Measurements from ENCODE around the gene SLC6A12. TPM values are rescaled to one million over a fixed set of nuclear protein-coding genes. Genes with fewer than 3 reads are reported as not detected.

The SLC6A12 gene
- total RNA-seq, 2 donors from 2014 or later, result 0.16 to 2.5 TPM

GRCh38 chr12:207804-208203 lies 6.2 kb downstream of the SLC6A12 start:
- DNase-seq, result no peak
- Histone ChIP-seq H3K27me3 (peaks cover 12% of the 10 kb centered on the region), H3K27ac (no peak overlapping the region), H3K9me3 (no peaks in the 10 kb centered on the region), H3K36me3 (no peaks in the 10 kb centered on the region), H3K9ac (ENCODE audit: low read depth in 2 of 2, low read length in 2 of 2) (no peak overlapping the region), H3K4me3 (no peak overlapping the region), H3K4me1 (no peaks in the 10 kb centered on the region)
- no peak for TF ChIP-seq CTCF (IDR thresholded peaks at IDR 0.05)
- intact Hi-C loops (cut with DNase I), result no loop called here

- intact Hi-C loops (cut with DNase I), result no loop called here
- Histone ChIP-seq H3K27ac (no peak overlapping the region), H3K27me3 (peaks cover 12% of the 10 kb centered on the region), H3K9me3 (no peaks in the 10 kb centered on the region), H3K4me1 (no peaks in the 10 kb centered on the region), H3K36me3 (no peaks in the 10 kb centered on the region), H3K4me3 (no peak overlapping the region), H3K9ac (ENCODE audit: low read depth in 2 of 2, low read length in 2 of 2) (no peak overlapping the region)
- no peak for TF ChIP-seq CTCF (IDR thresholded peaks at IDR 0.05)
- DNase-seq, result no peak
These were observed 7.1 kb downstream of the SLC6A12 start for GRCh38 chr12:206746-207440.

GRCh38 chr12:205026-205425 lies 8.9 kb downstream of the SLC6A12 start:
- H3K9me3 ChIP-seq, result no peaks in the 10 kb centered on the region
- no peak overlapping the region for H3K27ac ChIP-seq
- H3K27me3 ChIP-seq, result peaks cover 12% of the 10 kb centered on the region
- DNase-seq, result no peak
- intact Hi-C loops (cut with DNase I), result no loop called here
- H3K36me3 ChIP-seq, result no peaks in the 10 kb centered on the region
- no peak overlapping the region for H3K9ac ChIP-seq (ENCODE audit: low read depth in 2 of 2, low read length in 2 of 2)
- H3K4me3 ChIP-seq, result no peak overlapping the region
- H3K4me1 ChIP-seq, result no peaks in the 10 kb centered on the region
- TF ChIP-seq CTCF (IDR thresholded peaks at IDR 0.05), result no peak

GRCh38 chr12:204261-204678 lies 9.7 kb downstream of the SLC6A12 start:
- no peak overlapping the region for H3K4me3 ChIP-seq
- no peak for TF ChIP-seq CTCF (IDR thresholded peaks at IDR 0.05)
- no peak overlapping the region for H3K9ac ChIP-seq (ENCODE audit: low read depth in 2 of 2, low read length in 2 of 2)
- H3K36me3 ChIP-seq, result no peaks in the 10 kb centered on the region
- H3K9me3 ChIP-seq, result no peaks in the 10 kb centered on the region
- no peaks in the 10 kb centered on the region for H3K4me1 ChIP-seq
- DNase-seq, result no peak
- peaks cover 12% of the 10 kb centered on the region for H3K27me3 ChIP-seq
- no peak overlapping the region for H3K27ac ChIP-seq
- intact Hi-C loops (cut with DNase I), result no loop called here

- intact Hi-C loops (cut with DNase I), result no loop called here
- Histone ChIP-seq H3K36me3 (no peaks in the 10 kb centered on the region), H3K4me3 (peak overlapping the region; percentile 26), H3K9me3 (no peaks in the 10 kb centered on the region), H3K27ac (no peak overlapping the region), H3K4me1 (no peaks in the 10 kb centered on the region), H3K9ac (ENCODE audit: low read depth in 2 of 2, low read length in 2 of 2) (no peak overlapping the region), H3K27me3 (peaks cover 12% of the 10 kb centered on the region)
- no peak for TF ChIP-seq CTCF (IDR thresholded peaks at IDR 0.05)
- DNase-seq, result no peak
These were observed 10.3 kb downstream of the SLC6A12 start for GRCh38 chr12:203462-204260.
